Liver (tissue), 9 donors: ENCODE measurements around the gene SCYL3. TPM values are rescaled to one million over a fixed set of nuclear protein-coding genes. Genes with fewer than 3 reads are reported as not detected.

Experiments used
- DNase-seq: peaks from one replicate; pipeline ENCODE4 v3.0.0-alpha.2; 2017; ENCODE audit warnings: low spot score
- H3K27ac ChIP-seq, 2 donors: one replicate each; pipeline ENCODE4 v1.7.0; 2013; ENCODE audit warnings: inconsistent platforms in 2 of 2, low read length in 2 of 2, control low read depth in 1 of 2, low read depth in 1 of 2, mild to moderate bottlenecking in 1 of 2
- H3K27me3 ChIP-seq, 4 donors: one replicate each; pipeline versions ENCODE4 v1.6.1 to v1.7.0; 2013; ENCODE audit warnings: low read length in 3 of 4, inconsistent platforms in 1 of 4, mild to moderate bottlenecking in 1 of 4, moderate library complexity in 1 of 4; ENCODE audit not compliant: control insufficient read depth in 4 of 4, insufficient read depth in 4 of 4
- H3K36me3 ChIP-seq, 4 donors: one replicate each; pipeline versions ENCODE4 v1.6.1 to v1.7.0; 2013; ENCODE audit warnings: low read length in 3 of 4, mild to moderate bottlenecking in 3 of 4, low read depth in 1 of 4, moderate library complexity in 1 of 4; ENCODE audit not compliant: control insufficient read depth in 4 of 4, insufficient read depth in 3 of 4
- H3K4me1 ChIP-seq, 4 donors: one replicate each; pipeline versions ENCODE4 v1.6.1 to v1.7.0; 2013; ENCODE audit warnings: low read length in 3 of 4, mild to moderate bottlenecking in 3 of 4, moderate library complexity in 1 of 4; ENCODE audit not compliant: control insufficient read depth in 4 of 4, insufficient read depth in 4 of 4
- H3K4me3 ChIP-seq, 3 donors: one replicate each; pipeline versions ENCODE4 v1.6.1 to v1.7.0; 2013; ENCODE audit warnings: low read length in 3 of 3, control low read depth in 1 of 3, low read depth in 1 of 3, mild to moderate bottlenecking in 1 of 3
- H3K9ac ChIP-seq, 2 donors: one replicate each; pipeline ENCODE4 v1.7.0; 2013; ENCODE audit warnings: low read length in 2 of 2, mild to moderate bottlenecking in 2 of 2, moderate library complexity in 2 of 2, control low read depth in 1 of 2, low read depth in 1 of 2
- H3K9me3 ChIP-seq, 4 donors: one replicate each; pipeline versions ENCODE4 v1.6.1 to v1.7.0; 2013; ENCODE audit warnings: low read length in 3 of 4; ENCODE audit not compliant: control insufficient read depth in 4 of 4
- FOXA1 ChIP-seq: IDR thresholded peaks from 2 replicates; pipeline ENCODE4 v1.6.1; 2016; ENCODE audit warnings: antibody characterized with exemption
- FOXA2 ChIP-seq: IDR thresholded peaks from 2 replicates; pipeline ENCODE4 v1.6.1; 2016; ENCODE audit warnings: antibody characterized with exemption
- GABPA ChIP-seq, 2 donors: IDR thresholded peaks in 1 of 2; conservative IDR thresholded peaks in 1 of 2; 2 replicates each; pipeline ENCODE4 v1.6.1; 2016; ENCODE audit warnings: antibody characterized with exemption in 2 of 2, mild to moderate bottlenecking in 1 of 2, moderate library complexity in 1 of 2
- HNF4A ChIP-seq, 2 donors: conservative IDR thresholded peaks; 2 replicates each; pipeline ENCODE4 v1.6.1; 2016; ENCODE audit warnings: antibody characterized with exemption in 2 of 2, mild to moderate bottlenecking in 2 of 2
- HNF4G ChIP-seq: IDR thresholded peaks from 2 replicates; pipeline ENCODE4 v1.6.1; 2016; ENCODE audit warnings: antibody characterized with exemption
- JUND ChIP-seq, 2 donors: IDR thresholded peaks; 2 replicates each; pipeline ENCODE4 v1.6.1; 2016; ENCODE audit warnings: antibody characterized with exemption in 2 of 2
- NR2F2 ChIP-seq: IDR thresholded peaks from 2 replicates; pipeline ENCODE4 v1.6.1; 2016; ENCODE audit warnings: antibody characterized with exemption
- RAD21 ChIP-seq, 2 donors: IDR thresholded peaks; 2 replicates each; pipeline ENCODE4 v1.6.1; 2016; ENCODE audit warnings: antibody characterized with exemption in 2 of 2, mild to moderate bottlenecking in 2 of 2
- RXRA ChIP-seq, 2 donors: IDR thresholded peaks; 2 replicates each; pipeline ENCODE4 v1.6.1; 2017 to 2018; ENCODE audit warnings: antibody characterized with exemption in 2 of 2, mild to moderate bottlenecking in 1 of 2
- SP1 ChIP-seq: IDR thresholded peaks from 2 replicates; pipeline ENCODE4 v1.6.1; 2018; ENCODE audit warnings: antibody characterized with exemption, mild to moderate bottlenecking
- TAF1 ChIP-seq: conservative IDR thresholded peaks from 2 replicates; pipeline ENCODE4 v1.6.1; 2016; ENCODE audit warnings: antibody characterized with exemption, mild to moderate bottlenecking
- WGBS: extraction: QIAGEN DNeasy Blood & Tissue Kit; methylation state at CpG from one replicate; pipeline ENCODE4 v1.1.7; 2013; 5-methylcytosine and 5-hydroxymethylcytosine counted together
- polyA plus RNA-seq, 2 donors: library from polyadenylated mRNA; stranded (reverse) in 1 of 2; unstranded in 1 of 2; fragments of 200-250 nt in 1 of 2; fragments of >200 nt in 1 of 2; fragmentation: Nextera tagmentation in 1 of 2; extraction: Ambion mirVana in 1 of 2; gene quantifications; one replicate each; pipeline versions ENCODE4 v1.2.1 to v1.2.3, GENCODE V29; 2013 to 2015
- total RNA-seq, 2 donors: library from RNA; depleted of rRNA; stranded (reverse); fragments of >200 nt; gene quantifications; one replicate each; pipeline ENCODE4 v1.2.3, GENCODE V29; 2014
- TF ChIP-seq, protein P1 (sequence below): fragments of 150-350 bp; IDR thresholded peaks from 2 replicates; pipeline ENCODE4 v1.5.1; 2017; ENCODE audit warnings: improper control_type of control experiment, low read depth, low read length; ENCODE audit not compliant: missing input control
- TF ChIP-seq, protein P2 (sequence below): IDR thresholded peaks from 2 replicates; pipeline ENCODE4 v1.6.1; 2016; ENCODE audit warnings: antibody characterized with exemption
- TF ChIP-seq, protein P3 (sequence below): IDR thresholded peaks from 2 replicates; pipeline ENCODE4 v1.6.1; 2016; ENCODE audit warnings: antibody characterized with exemption, mild to moderate bottlenecking
- TF ChIP-seq, protein P4 (sequence below): IDR thresholded peaks from 2 replicates; pipeline ENCODE4 v1.6.1; 2016; ENCODE audit warnings: antibody characterized with exemption
- donor health status: healthy.
- donor health status: healthy.
- donor health status: healthy.
- donor health status: healthy.
- donor health status: healthy.

SCYL3 gene
- total and polyA plus RNA-seq, 4 donors: 4.0 to 12.2 (median 6.1) TPM

DNA sequence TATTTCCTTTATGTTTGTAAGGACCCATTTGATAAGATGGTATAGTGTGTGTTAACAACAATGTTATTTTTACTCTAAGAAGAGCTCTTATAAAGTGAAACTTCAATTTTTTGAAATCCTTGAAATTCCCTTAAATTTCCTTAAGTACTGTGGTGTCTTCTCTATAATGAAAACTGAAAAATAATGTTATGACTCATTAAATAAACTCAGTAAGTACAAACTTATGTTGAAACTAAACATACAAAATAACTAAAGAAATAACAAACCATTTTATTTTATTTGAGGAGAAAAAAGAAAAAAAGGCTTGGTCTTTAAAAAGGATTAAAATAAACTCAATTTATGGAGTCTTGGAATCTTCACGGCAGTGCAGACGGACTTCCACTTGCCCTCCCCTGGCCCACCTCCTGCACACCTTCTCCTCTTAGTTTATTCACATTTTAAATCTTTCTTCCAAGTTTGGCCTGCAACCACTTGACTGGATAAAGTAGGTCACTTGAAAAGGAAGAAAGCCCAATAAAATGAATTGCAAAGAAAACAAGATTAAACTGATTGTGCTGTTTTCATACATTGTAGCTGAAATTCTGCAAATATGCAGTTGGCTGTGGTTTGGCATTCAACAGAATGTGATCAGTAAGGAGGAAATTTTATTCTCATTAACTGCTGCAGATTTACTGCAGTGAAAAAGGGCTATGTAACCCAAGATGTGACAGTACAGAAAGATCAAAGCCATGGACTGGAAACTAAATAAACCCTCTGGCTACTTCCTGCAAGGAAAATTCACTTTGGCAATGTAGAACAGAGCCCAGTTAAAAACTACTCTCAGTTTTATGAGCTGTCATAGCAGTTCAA is 48.5 kb upstream of the SCYL3 start:
- 91% methylated on average over 2 of the region's 2 CpGs for WGBS
- Histone ChIP-seq H3K4me1 (no peaks in the 10 kb centered on the region), H3K36me3 (peaks cover 0 to 5% (median 0%) of the 10 kb centered on the region in 4 donors), H3K9me3 (no peaks in the 10 kb centered on the region), H3K4me3 (no peak overlapping the region), H3K9ac (no peak overlapping the region), H3K27ac (no peak overlapping the region), H3K27me3 (no peaks in the 10 kb centered on the region)
- DNase-seq: no peak
- TF ChIP-seq, protein P1, sequence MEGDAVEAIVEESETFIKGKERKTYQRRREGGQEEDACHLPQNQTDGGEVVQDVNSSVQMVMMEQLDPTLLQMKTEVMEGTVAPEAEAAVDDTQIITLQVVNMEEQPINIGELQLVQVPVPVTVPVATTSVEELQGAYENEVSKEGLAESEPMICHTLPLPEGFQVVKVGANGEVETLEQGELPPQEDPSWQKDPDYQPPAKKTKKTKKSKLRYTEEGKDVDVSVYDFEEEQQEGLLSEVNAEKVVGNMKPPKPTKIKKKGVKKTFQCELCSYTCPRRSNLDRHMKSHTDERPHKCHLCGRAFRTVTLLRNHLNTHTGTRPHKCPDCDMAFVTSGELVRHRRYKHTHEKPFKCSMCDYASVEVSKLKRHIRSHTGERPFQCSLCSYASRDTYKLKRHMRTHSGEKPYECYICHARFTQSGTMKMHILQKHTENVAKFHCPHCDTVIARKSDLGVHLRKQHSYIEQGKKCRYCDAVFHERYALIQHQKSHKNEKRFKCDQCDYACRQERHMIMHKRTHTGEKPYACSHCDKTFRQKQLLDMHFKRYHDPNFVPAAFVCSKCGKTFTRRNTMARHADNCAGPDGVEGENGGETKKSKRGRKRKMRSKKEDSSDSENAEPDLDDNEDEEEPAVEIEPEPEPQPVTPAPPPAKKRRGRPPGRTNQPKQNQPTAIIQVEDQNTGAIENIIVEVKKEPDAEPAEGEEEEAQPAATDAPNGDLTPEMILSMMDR: no peak
- no peak for TF ChIP-seq RAD21 (IDR thresholded peaks at IDR 0.05)
- TF ChIP-seq SP1: no peak
- TF ChIP-seq HNF4A (conservative IDR thresholded peaks at IDR 0.05): no peak
- TF ChIP-seq NR2F2: no peak
- TF ChIP-seq, protein P2, sequence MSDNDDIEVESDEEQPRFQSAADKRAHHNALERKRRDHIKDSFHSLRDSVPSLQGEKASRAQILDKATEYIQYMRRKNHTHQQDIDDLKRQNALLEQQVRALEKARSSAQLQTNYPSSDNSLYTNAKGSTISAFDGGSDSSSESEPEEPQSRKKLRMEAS: no peak
- TF ChIP-seq, protein P3, sequence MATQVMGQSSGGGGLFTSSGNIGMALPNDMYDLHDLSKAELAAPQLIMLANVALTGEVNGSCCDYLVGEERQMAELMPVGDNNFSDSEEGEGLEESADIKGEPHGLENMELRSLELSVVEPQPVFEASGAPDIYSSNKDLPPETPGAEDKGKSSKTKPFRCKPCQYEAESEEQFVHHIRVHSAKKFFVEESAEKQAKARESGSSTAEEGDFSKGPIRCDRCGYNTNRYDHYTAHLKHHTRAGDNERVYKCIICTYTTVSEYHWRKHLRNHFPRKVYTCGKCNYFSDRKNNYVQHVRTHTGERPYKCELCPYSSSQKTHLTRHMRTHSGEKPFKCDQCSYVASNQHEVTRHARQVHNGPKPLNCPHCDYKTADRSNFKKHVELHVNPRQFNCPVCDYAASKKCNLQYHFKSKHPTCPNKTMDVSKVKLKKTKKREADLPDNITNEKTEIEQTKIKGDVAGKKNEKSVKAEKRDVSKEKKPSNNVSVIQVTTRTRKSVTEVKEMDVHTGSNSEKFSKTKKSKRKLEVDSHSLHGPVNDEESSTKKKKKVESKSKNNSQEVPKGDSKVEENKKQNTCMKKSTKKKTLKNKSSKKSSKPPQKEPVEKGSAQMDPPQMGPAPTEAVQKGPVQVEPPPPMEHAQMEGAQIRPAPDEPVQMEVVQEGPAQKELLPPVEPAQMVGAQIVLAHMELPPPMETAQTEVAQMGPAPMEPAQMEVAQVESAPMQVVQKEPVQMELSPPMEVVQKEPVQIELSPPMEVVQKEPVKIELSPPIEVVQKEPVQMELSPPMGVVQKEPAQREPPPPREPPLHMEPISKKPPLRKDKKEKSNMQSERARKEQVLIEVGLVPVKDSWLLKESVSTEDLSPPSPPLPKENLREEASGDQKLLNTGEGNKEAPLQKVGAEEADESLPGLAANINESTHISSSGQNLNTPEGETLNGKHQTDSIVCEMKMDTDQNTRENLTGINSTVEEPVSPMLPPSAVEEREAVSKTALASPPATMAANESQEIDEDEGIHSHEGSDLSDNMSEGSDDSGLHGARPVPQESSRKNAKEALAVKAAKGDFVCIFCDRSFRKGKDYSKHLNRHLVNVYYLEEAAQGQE: no peak

DNA sequence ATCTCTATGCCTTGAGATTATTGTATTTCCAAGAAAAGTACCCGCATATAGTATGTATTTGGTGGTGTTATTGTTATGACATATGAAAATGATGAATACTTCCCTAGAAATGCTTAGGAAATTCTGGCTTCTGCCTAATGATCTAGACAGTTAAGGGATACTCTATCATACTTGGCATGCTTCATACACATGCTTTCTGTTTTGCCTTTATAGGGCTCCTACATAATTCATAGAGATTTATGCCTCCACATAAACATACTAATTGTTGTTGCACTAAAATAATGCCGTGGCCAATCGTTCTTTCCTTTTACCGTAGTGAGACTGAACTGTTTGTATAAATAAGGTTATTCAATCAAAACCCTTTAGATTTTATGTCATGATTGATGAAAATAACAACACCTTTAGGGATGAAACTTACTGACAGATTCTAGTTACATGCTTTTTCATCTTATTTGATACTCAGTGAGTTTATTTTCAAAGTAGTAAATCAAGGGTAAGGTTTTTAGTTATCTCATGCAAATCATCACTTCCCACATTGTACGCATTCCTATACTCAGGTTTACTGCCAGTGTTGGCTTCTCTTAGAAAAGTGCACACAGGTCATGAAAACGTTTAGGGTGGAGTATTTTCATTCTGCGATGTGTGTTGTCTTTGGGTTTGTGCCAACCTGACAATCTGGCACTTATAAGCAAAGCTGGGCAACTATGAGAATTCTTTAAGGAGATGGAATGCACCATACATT is 40.5 kb upstream of the SCYL3 start:
- H3K9me3 ChIP-seq: no peaks in the 10 kb centered on the region
- 59% methylated on average over 7 of the region's 7 CpGs for WGBS
- H3K36me3 ChIP-seq: no peaks in the 10 kb centered on the region
- no peaks in the 10 kb centered on the region for H3K4me1 ChIP-seq
- DNase-seq: no peak
- no peak overlapping the region for H3K4me3 ChIP-seq
- no peak overlapping the region for H3K9ac ChIP-seq
- H3K27ac ChIP-seq: no peak overlapping the region
- H3K27me3 ChIP-seq: no peaks in the 10 kb centered on the region
- no peak for TF ChIP-seq RAD21 (IDR thresholded peaks at IDR 0.05)
- TF ChIP-seq, protein P4, sequence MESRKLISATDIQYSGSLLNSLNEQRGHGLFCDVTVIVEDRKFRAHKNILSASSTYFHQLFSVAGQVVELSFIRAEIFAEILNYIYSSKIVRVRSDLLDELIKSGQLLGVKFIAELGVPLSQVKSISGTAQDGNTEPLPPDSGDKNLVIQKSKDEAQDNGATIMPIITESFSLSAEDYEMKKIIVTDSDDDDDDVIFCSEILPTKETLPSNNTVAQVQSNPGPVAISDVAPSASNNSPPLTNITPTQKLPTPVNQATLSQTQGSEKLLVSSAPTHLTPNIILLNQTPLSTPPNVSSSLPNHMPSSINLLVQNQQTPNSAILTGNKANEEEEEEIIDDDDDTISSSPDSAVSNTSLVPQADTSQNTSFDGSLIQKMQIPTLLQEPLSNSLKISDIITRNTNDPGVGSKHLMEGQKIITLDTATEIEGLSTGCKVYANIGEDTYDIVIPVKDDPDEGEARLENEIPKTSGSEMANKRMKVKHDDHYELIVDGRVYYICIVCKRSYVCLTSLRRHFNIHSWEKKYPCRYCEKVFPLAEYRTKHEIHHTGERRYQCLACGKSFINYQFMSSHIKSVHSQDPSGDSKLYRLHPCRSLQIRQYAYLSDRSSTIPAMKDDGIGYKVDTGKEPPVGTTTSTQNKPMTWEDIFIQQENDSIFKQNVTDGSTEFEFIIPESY: no peak
- TF ChIP-seq, protein P3: no peak
- TF ChIP-seq FOXA1: no peak
- TF ChIP-seq RXRA (IDR thresholded peaks at IDR 0.05): no peak
- no peak for TF ChIP-seq GABPA (IDR thresholded peaks at IDR 0.05 in 1 of 2, conservative IDR thresholded peaks at IDR 0.05 in 1 of 2)
- TF ChIP-seq, protein P2: no peak
- no peak for TF ChIP-seq TAF1
- no peak for TF ChIP-seq JUND (IDR thresholded peaks at IDR 0.05)
- TF ChIP-seq HNF4G: no peak
- no peak for TF ChIP-seq FOXA2
- TF ChIP-seq, protein P1: no peak
- TF ChIP-seq HNF4A (conservative IDR thresholded peaks at IDR 0.05): no peak
